Stimulated activated naive B cell treated with anti-CD40 and anti-IgM and Interleukin-4, amounts not matched to agents 10 μg/mL and 1 μg/mL and 100 μg/mL, for 72 hours (primary cell): ENCODE data around the gene UGT8.
A peak's percentile ranks its signal among the peaks of the same experiment; 100 is the strongest.

ENCODE experiments used
- ATAC-seq, 2 donors: fragments of 150-1000 bp; cut with Tn5 transposase; replicated peaks; 2 replicates each; pipeline ENCODE4 v1.10.0; 2021; ENCODE audit warnings: moderate library complexity in 1 of 2
- DNase-seq: peaks from one replicate; pipeline ENCODE4 v3.0.0; 2021
- H3K27ac Mint-ChIP-seq: one replicate; pipeline ENCODE4 v1.8.0; 2022; ENCODE audit warnings: mild to moderate bottlenecking, mixed read lengths
- H3K27me3 Mint-ChIP-seq, 2 donors: one replicate each; pipeline ENCODE4 v1.8.0; 2022; ENCODE audit warnings: mixed read lengths in 2 of 2
- H3K36me3 Mint-ChIP-seq, 2 donors: one replicate each; pipeline ENCODE4 v1.8.0; 2022; ENCODE audit warnings: mixed read lengths in 2 of 2, mild to moderate bottlenecking in 1 of 2
- H3K4me1 Mint-ChIP-seq, 2 donors: one replicate each; pipeline ENCODE4 v1.8.0; 2022; ENCODE audit warnings: mixed read lengths in 2 of 2, mild to moderate bottlenecking in 1 of 2
- H3K4me3 Mint-ChIP-seq, 2 donors: one replicate each; pipeline ENCODE4 v1.8.0; 2022; ENCODE audit warnings: mild to moderate bottlenecking in 2 of 2, mixed read lengths in 2 of 2, moderate library complexity in 1 of 2
- H3K9me3 Mint-ChIP-seq, 2 donors: one replicate each; pipeline ENCODE4 v1.8.0; 2022; ENCODE audit warnings: mixed read lengths in 2 of 2, mild to moderate bottlenecking in 1 of 2

The UGT8 gene

GRCh38 chr4:114690571-114690970, 92.0 kb downstream of the UGT8 start:
- DNase-seq: no peak
- H3K27me3 Mint-ChIP-seq: peaks cover 0 to 6% of the 10 kb centered on the region in 2 donors
- H3K9me3 Mint-ChIP-seq: no peaks in the 10 kb centered on the region
- H3K36me3 Mint-ChIP-seq: peaks cover 3 to 15% of the 10 kb centered on the region in 2 donors
- no peak overlapping the region for H3K27ac Mint-ChIP-seq
- H3K4me1 Mint-ChIP-seq: peaks cover 10 to 27% of the 10 kb centered on the region in 2 donors
- peak in 1 of 2 donors; percentile 57 for ATAC-seq
- no peak overlapping the region for H3K4me3 Mint-ChIP-seq

- no peak overlapping the region for H3K4me3 Mint-ChIP-seq
- DNase-seq: no peak
- H3K4me1 Mint-ChIP-seq: peaks cover 10 to 26% of the 10 kb centered on the region in 2 donors
- peak overlapping the region; percentile 10 for H3K27ac Mint-ChIP-seq
- H3K36me3 Mint-ChIP-seq: peaks cover 2 to 14% of the 10 kb centered on the region in 2 donors
- ATAC-seq: no peak
- H3K27me3 Mint-ChIP-seq: peaks cover 0 to 6% of the 10 kb centered on the region in 2 donors
- H3K9me3 Mint-ChIP-seq: no peaks in the 10 kb centered on the region
Measured at GRCh38 chr4:114691865-114692264, 93.3 kb downstream of the UGT8 start.

- Mint-ChIP-seq H3K36me3 (peaks cover 0 to 5% of the 10 kb centered on the region in 2 donors), H3K9me3 (no peaks in the 10 kb centered on the region), H3K27ac (peak overlapping the region; percentile 2), H3K4me1 (peaks cover 9 to 22% of the 10 kb centered on the region in 2 donors), H3K27me3 (peaks cover 0 to 6% of the 10 kb centered on the region in 2 donors), H3K4me3 (no peak overlapping the region)
- DNase-seq (no peak), ATAC-seq (no peak)
Measured at GRCh38 chr4:114692958-114693357, 94.4 kb downstream of the UGT8 start.

- Mint-ChIP-seq H3K4me3 (no peak overlapping the region), H3K27me3 (peaks cover 0 to 6% of the 10 kb centered on the region in 2 donors), H3K36me3 (peaks cover 0 to 3% of the 10 kb centered on the region in 2 donors), H3K9me3 (no peaks in the 10 kb centered on the region), H3K27ac (no peak overlapping the region), H3K4me1 (peaks cover 8 to 22% of the 10 kb centered on the region in 2 donors)
- no peak for DNase-seq
- ATAC-seq: peak in 1 of 2 donors; percentile 39
Measured at GRCh38 chr4:114694770-114695169, 96.2 kb downstream of the UGT8 start.

- H3K27me3 Mint-ChIP-seq: peaks cover 0 to 6% of the 10 kb centered on the region in 2 donors
- ATAC-seq: no peak
- H3K36me3 Mint-ChIP-seq: no peaks in the 10 kb centered on the region
- no peak overlapping the region for H3K27ac Mint-ChIP-seq
- no peaks in the 10 kb centered on the region for H3K4me1 Mint-ChIP-seq
- no peak overlapping the region for H3K4me3 Mint-ChIP-seq
- no peak for DNase-seq
- H3K9me3 Mint-ChIP-seq: no peaks in the 10 kb centered on the region
Measured at GRCh38 chr4:114698231-114698630, 99.6 kb downstream of the UGT8 start.

- H3K36me3 Mint-ChIP-seq: no peaks in the 10 kb centered on the region
- no peaks in the 10 kb centered on the region for H3K4me1 Mint-ChIP-seq
- no peaks in the 10 kb centered on the region for H3K9me3 Mint-ChIP-seq
- no peaks in the 10 kb centered on the region for H3K27me3 Mint-ChIP-seq
- no peak overlapping the region for H3K27ac Mint-ChIP-seq
- DNase-seq (no peak), ATAC-seq (no peak)
- no peak overlapping the region for H3K4me3 Mint-ChIP-seq
Measured at GRCh38 chr4:114701491-114701890, 102.9 kb downstream of the UGT8 start.

GRCh38 chr4:114717432-114717831, 118.8 kb downstream of the UGT8 start:
- DNase-seq: no peak
- H3K4me1 Mint-ChIP-seq: no peaks in the 10 kb centered on the region
- H3K4me3 Mint-ChIP-seq: no peak overlapping the region
- H3K27me3 Mint-ChIP-seq: peaks cover 0 to 5% of the 10 kb centered on the region in 2 donors
- ATAC-seq: no peak
- no peaks in the 10 kb centered on the region for H3K9me3 Mint-ChIP-seq
- H3K36me3 Mint-ChIP-seq: no peaks in the 10 kb centered on the region
- no peak overlapping the region for H3K27ac Mint-ChIP-seq

- Mint-ChIP-seq H3K4me1 (no peaks in the 10 kb centered on the region), H3K27ac (no peak overlapping the region), H3K27me3 (no peaks in the 10 kb centered on the region), H3K4me3 (no peak overlapping the region), H3K36me3 (no peaks in the 10 kb centered on the region), H3K9me3 (no peaks in the 10 kb centered on the region)
- ATAC-seq (no peak), DNase-seq (no peak)
Measured at GRCh38 chr4:114725066-114725465, 126.5 kb downstream of the UGT8 start.

GRCh38 chr4:114727461-114727860, 128.9 kb downstream of the UGT8 start:
- DNase-seq (no peak), ATAC-seq (no peak)
- no peaks in the 10 kb centered on the region for H3K4me1 Mint-ChIP-seq
- no peaks in the 10 kb centered on the region for H3K27me3 Mint-ChIP-seq
- H3K9me3 Mint-ChIP-seq: no peaks in the 10 kb centered on the region
- H3K27ac Mint-ChIP-seq: no peak overlapping the region
- no peaks in the 10 kb centered on the region for H3K36me3 Mint-ChIP-seq
- no peak overlapping the region for H3K4me3 Mint-ChIP-seq
